Ectodermal cell (in vitro differentiated cells): ENCODE results near the gene KRABD2.
"Not testable (repeated sequence)": the region's sequence is repeated elsewhere in the genome, so short reads cannot be mapped to it uniquely, and the experiment has no call there.

ENCODE experiments used
- H3K27ac ChIP-seq: 2 replicates; pipeline ENCODE4 v1.7.0; 2013; ENCODE audit warnings: mild to moderate bottlenecking, low read depth, low read length; ENCODE audit not compliant: insufficient read depth, poor library complexity, severe bottlenecking
- H3K27me3 ChIP-seq: 2 replicates; pipeline ENCODE4 v1.7.0; 2013; ENCODE audit warnings: mild to moderate bottlenecking, low read length; ENCODE audit not compliant: insufficient read depth, control insufficient read depth, poor library complexity, severe bottlenecking
- H3K36me3 ChIP-seq: one replicate; pipeline ENCODE4 v1.7.0; 2013; ENCODE audit warnings: low read length; ENCODE audit not compliant: control insufficient read depth, insufficient read depth
- H3K4me1 ChIP-seq: one replicate; pipeline ENCODE4 v1.7.0; 2013; ENCODE audit warnings: low read length; ENCODE audit not compliant: control insufficient read depth, insufficient read depth
- H3K4me3 ChIP-seq: 2 replicates; pipeline ENCODE4 v1.7.0; 2013; ENCODE audit warnings: low read depth, low read length, control low read depth; ENCODE audit not compliant: insufficient read depth
- H3K9me3 ChIP-seq: 2 replicates; pipeline ENCODE4 v1.7.0; 2013; ENCODE audit warnings: mild to moderate bottlenecking, low read length, moderate library complexity; ENCODE audit not compliant: control insufficient read depth
- WGBS, 2 experiments: methylation state at CpG; one replicate each; pipeline ENCODE4 v1.1.7; 2013; ENCODE audit warnings: missing lambda C conversion rate in 2 of 2; 5-methylcytosine and 5-hydroxymethylcytosine counted together

KRABD2 gene

DNA sequence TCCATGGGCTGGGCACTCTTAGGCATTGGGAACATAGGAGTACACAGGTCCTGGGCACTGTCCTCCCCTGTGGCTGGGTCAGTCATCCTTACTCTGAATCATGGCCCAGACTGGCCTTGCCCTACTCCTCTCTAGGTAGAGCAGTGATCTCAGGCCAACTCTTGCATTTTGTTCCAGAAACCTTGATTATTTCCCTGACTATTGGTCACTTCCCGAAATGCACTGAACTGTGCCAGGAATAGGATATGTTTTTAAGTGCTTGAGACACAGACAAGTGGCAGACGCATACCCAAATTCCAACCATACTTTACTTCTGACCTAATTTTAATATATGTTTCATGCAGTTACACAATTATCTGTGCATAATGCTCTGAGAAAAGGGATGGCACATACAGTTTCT is 10.3 kb downstream of the KRABD2 start:
- WGBS, 2 experiments = 90 to 94% methylated on average over 2 of the region's 2 CpGs

DNA sequence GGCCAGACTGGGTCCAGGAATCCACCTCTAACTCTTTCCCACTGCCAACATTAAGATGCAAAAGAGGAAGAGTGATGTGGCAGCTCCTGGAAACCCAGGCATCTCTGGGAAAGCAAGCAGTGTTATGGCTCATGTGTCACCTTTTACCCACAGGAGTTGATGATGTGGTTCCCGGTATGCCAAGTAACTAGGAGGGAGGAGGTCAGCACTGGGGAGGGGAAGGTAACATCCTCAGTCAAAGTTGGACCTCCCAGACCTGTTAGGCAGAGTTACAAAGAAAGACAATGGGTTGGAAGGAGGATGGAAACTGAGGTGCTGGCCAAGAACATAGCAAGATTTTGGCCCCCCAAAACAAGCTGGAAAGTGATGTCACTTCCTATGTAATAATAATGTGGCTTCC is 11.4 kb downstream of the KRABD2 start:
- WGBS, 2 experiments = 89 to 98% methylated on average over 1 of the region's 1 CpG
- Histone ChIP-seq H3K4me3 (no peak overlapping the region), H3K9me3 (no peaks in the 10 kb centered on the region), H3K36me3 (peaks cover 15% of the 10 kb centered on the region), H3K27me3 (no peaks in the 10 kb centered on the region), H3K27ac (no peak overlapping the region), H3K4me1 (no peaks in the 10 kb centered on the region)

More for the DNA sequence above, 10.3 kb downstream of the KRABD2 start:
- Histone ChIP-seq H3K4me3 (no peak overlapping the region), H3K27ac (no peak overlapping the region), H3K9me3 (no peaks in the 10 kb centered on the region), H3K4me1 (no peaks in the 10 kb centered on the region), H3K36me3 (peaks cover 16% of the 10 kb centered on the region), H3K27me3 (no peaks in the 10 kb centered on the region)

DNA sequence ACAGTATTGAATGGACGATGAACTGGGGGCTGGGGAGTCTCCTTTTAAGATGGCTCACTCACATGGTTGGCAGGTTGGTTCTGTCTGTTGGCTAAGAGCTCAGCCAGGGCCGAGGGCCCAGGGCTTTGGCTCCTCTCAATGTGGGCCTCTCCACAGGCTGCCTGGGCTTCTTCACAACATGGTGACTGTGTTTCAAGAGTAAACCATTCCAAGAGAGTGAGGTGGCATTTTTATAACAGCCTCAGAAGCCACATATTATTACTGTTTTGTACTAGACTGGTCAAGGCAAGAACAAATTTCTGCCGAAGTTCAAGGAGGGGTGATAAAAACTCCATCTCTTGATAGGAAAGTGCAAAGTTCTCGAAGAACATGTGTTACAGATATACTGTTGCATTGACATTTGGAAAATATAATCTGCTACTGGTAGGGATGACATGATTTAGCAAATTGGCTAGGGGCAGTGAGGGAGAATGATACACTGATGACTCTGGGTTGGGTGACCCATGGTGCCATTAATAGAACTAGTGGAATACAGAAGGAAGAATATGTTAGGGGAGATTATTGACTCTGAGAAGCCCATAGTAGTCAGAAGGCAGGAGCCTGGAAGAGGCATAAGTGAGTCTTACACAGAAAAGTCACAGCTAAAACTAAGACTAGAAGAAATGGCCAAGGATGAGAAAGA is 13.7 kb downstream of the KRABD2 start:
- Histone ChIP-seq H3K27me3 (no peaks in the 10 kb centered on the region), H3K9me3 (no peaks in the 10 kb centered on the region), H3K4me3 (no peak overlapping the region), H3K4me1 (no peaks in the 10 kb centered on the region), H3K27ac (no peak overlapping the region), H3K36me3 (no peaks in the 10 kb centered on the region)
- 94% methylated on average over 4 of the region's 4 CpGs for WGBS, 2 experiments

DNA sequence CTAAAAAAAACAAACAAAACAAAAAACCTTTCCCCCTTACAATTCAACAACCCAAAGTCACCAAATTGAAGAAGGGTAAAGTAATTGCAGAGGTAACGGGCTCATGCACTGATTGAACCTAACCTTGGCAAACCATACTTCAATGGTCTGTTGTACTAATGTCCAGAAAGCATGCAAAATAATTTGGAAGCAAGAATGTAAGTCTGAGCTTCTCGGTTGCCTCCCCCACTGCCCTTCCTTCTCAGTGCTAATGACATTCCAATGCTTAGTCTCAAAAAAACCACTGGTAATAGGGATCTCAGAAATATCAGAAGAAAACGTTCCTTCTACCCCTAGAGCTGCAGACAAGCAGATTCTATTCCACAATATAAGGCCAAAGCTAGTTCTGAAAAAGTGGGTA is 15.8 kb downstream of the KRABD2 start:
- Histone ChIP-seq H3K4me3 (no peak overlapping the region), H3K4me1 (no peaks in the 10 kb centered on the region)
- WGBS, 2 experiments = 53 to 84% methylated on average over 2 to 3 of the region's 3 CpGs

DNA sequence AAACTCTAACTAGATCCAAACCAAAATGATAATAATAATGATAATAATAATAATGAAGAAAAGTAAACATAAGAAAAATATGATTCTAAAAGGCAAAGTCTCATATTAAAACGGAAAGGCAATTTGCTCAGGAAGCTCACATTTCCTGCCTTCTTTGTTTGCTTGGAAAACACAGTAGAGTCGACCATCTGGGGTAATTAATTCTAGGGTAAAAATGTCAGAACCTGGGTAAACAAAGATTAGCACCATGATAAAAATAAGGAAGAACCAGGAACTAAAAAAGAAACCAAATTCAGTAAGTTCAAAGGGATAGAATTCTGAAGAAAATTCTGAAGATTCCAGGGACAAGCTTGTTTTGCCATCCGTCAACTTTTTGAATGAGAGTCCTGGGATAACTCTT is 16.2 kb downstream of the KRABD2 start:
- H3K4me3 ChIP-seq = no peak overlapping the region
- H3K27me3 ChIP-seq = no peaks in the 10 kb centered on the region
- H3K36me3 ChIP-seq = no peaks in the 10 kb centered on the region
- H3K27ac ChIP-seq = no peak overlapping the region
- H3K4me1 ChIP-seq = no peaks in the 10 kb centered on the region
- WGBS, 2 experiments = 65 to 73% methylated on average over 3 of the region's 3 CpGs
- H3K9me3 ChIP-seq = no peaks in the 10 kb centered on the region

More for the DNA sequence above, 15.8 kb downstream of the KRABD2 start:
- no peaks in the 10 kb centered on the region for H3K9me3 ChIP-seq
- H3K27ac ChIP-seq = no peak overlapping the region
- no peaks in the 10 kb centered on the region for H3K36me3 ChIP-seq
- no peaks in the 10 kb centered on the region for H3K27me3 ChIP-seq

DNA sequence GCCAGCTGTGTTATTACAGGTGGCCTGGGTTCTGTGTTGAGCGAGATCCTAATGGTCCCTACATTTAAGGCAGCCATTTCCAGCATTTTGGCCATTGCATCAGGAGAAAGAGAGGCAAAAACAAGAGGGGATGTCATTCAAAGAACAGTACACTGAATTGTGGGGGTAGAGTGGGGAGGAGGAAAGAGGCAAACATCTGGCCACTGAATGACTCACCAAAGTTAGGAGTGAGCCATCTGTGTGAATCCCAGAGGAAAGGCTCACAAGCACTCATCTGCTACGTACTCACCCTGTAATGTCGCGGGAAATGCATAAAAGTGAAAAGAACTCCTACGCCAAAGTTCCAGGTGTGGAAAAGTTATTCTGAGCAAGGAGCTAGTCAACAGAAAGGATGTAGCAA is 16.7 kb downstream of the KRABD2 start:
- H3K9me3 ChIP-seq = no peaks in the 10 kb centered on the region
- H3K27me3 ChIP-seq = no peaks in the 10 kb centered on the region
- 78 to 81% methylated on average over 5 of the region's 5 CpGs for WGBS, 2 experiments
- H3K36me3 ChIP-seq = no peaks in the 10 kb centered on the region
- no peak overlapping the region for H3K27ac ChIP-seq
- H3K4me3 ChIP-seq = no peak overlapping the region
- no peaks in the 10 kb centered on the region for H3K4me1 ChIP-seq

DNA sequence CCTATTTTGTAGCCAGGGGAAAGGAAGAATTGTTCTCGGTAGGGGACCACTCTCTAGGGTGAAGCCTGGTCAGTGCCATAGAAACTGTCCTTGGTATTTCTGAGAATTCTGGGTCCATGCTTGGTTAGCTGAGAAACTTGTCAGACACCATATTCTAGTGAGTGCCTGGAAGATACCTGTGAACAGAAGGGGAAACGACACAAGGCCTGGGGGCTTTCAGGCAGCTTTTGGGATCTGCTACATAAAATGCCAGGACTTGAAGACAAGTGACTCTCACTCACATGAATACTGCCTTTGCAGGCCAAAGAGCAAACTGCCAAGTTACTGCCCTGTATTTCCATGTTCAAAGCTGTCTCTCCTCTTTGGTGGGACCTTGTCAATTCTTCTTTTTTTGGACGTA is 18.6 kb downstream of the KRABD2 start:
- H3K27me3 ChIP-seq = no peaks in the 10 kb centered on the region
- H3K9me3 ChIP-seq = no peaks in the 10 kb centered on the region
- H3K36me3 ChIP-seq = no peaks in the 10 kb centered on the region
- 91 to 93% methylated on average over 3 of the region's 3 CpGs for whole genome bisulfite sequencing, 2 experiments
- no peak overlapping the region for H3K27ac ChIP-seq
- H3K4me3 ChIP-seq = no peak overlapping the region
- no peaks in the 10 kb centered on the region for H3K4me1 ChIP-seq

DNA sequence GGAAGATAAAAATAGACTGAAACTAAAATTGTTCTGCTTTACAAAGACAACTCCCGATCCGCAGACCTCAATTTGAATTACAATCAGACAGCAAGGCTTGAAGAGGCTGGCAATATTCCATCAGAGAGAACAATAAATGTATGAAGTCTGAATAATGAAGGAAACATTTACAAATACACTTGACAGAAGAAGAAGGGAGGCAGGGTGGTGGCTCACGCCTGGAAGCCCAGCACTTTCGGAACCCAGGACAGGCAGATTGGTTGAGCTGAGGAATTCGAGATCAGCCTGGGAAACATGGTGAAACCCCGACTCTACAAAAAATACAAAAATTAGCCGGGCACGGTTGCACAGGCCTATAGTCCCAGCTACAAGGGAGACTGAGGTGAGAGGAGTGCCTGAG is 22.3 kb downstream of the KRABD2 start:
- Histone ChIP-seq H3K9me3 (no peaks in the 10 kb centered on the region), H3K36me3 (no peaks in the 10 kb centered on the region), H3K27ac (no peak overlapping the region), H3K27me3 (no peaks in the 10 kb centered on the region), H3K4me1 (no peaks in the 10 kb centered on the region), H3K4me3 (no peak overlapping the region)
- 83% methylated on average over 8 of the region's 8 CpGs for WGBS, 2 experiments

DNA sequence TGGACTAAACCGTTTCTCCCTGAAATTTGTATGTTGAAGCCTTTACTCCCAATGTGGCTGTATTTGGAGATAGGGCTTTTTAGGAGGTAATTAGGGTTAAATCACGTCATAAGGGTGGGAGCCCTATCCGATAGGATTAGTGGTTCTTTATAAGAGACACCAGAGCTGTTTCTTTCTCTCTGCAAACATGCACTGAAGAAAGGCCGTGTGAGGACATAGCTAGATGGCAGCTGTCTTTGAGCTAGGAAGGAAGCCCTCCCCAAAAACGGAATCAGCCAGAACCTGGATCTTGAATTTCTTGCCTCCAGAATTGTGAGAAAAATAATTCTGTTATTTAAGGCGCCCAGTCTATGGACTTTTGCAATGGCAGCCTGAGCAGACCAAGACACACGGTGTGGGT is 22.8 kb downstream of the KRABD2 start:
- WGBS, 2 experiments = 84 to 88% methylated on average over 7 of the region's 7 CpGs
- Histone ChIP-seq H3K36me3 (no peaks in the 10 kb centered on the region), H3K27ac (no peak overlapping the region), H3K27me3 (no peaks in the 10 kb centered on the region), H3K9me3 (no peaks in the 10 kb centered on the region), H3K4me3 (no peak overlapping the region), H3K4me1 (no peaks in the 10 kb centered on the region)

DNA sequence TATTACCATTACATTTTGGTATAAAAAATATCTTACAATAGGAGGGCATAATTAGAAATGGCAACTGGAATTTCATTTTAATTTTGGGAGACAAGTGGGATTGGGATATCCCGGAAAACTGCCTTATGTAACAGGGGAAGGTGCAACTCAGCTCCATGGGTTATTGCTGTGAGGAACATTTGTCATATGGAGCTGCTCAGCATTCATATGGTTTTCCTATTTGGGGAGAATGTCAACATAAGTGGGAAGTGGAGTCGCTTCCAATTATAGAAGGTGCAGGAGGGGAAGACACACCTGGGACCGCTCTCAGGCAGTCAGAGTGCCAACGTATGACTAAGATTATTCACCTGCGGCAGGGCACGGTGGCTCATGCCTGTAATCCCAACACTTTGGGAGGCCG is 26.2 kb downstream of the KRABD2 start:
- Histone ChIP-seq H3K36me3 (no peaks in the 10 kb centered on the region), H3K4me3 (no peak overlapping the region), H3K27ac (no peak overlapping the region), H3K9me3 (no peaks in the 10 kb centered on the region), H3K4me1 (no peaks in the 10 kb centered on the region), H3K27me3 (no peaks in the 10 kb centered on the region)
- WGBS, 2 experiments = 85 to 86% methylated on average over 7 of the region's 7 CpGs

DNA sequence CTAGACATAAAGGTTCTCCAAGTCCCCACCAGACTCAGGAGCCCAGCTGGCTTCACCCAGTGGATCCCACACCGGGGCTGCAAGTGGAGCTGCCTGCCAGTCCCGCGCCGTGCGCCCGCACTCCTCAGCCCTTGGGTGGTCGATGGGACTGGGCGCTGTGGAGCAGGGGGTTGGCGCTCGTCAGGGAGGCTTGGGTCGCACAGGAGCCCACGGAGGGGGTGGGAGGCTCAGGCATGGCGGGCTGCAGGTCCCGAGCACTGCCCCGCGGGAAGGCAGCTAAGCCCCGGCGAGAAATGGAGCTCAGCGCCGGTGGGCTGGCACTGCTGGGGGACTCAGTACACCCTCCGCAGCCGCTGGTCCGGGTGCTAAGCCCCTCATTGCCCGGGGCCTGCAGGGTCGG is 29.5 kb downstream of the KRABD2 start:
- not testable (repeated sequence) for H3K36me3 ChIP-seq, H3K27me3 ChIP-seq, H3K4me1 ChIP-seq, H3K27ac ChIP-seq, H3K4me3 ChIP-seq, H3K9me3 ChIP-seq
- 95 to 96% methylated on average over 25 of the region's 25 CpGs for WGBS, 2 experiments
